Fibroblast of lung (primary cell): ENCODE measurements around the gene POLR1E.

Source experiments
- CTCF ChIP-seq, 2 donors: IDR thresholded peaks in 1 of 2; conservative IDR thresholded peaks in 1 of 2; 1 replicate in 1 of 2; 2 replicates in 1 of 2; pipeline ENCODE4 v1.5.1; 2011 to 2012; ENCODE audit warnings: low read length in 2 of 2, control low read depth in 1 of 2, inconsistent platforms in 1 of 2, low read depth in 1 of 2, mild to moderate bottlenecking in 1 of 2
- EZH2 ChIP-seq: IDR thresholded peaks from 2 replicates; pipeline ENCODE4 v1.5.1; 2012; ENCODE audit warnings: low read length, control low read depth, mild to moderate bottlenecking; ENCODE audit errors: missing control alignments

- no peak for TF ChIP-seq CTCF (conservative IDR thresholded peaks at IDR 0.05 in 1 of 2, IDR thresholded peaks at IDR 0.05 in 1 of 2; ENCODE audit: low read depth in 1 of 2, low read length in 2 of 2)
- TF ChIP-seq EZH2 = no peak
Observed at GRCh38 chr9:37543468-37543867, 57.7 kb downstream of the POLR1E start.
